Measurements from ENCODE around the gene CD44.

Gene CD44

GRCh38 chr11:35236667-35237003 lies 97.7 kb downstream of the CD44 start:
- DNase-seq (ENCODE audit: low read depth, low spot score) = no peak
- no CpG with 5 or more reads among the region's 5 CpGs for WGBS (ENCODE audit: insufficient coverage, insufficient read length)
- H3K36me3 ChIP-seq (ENCODE audit: control insufficient read depth, insufficient read depth, low read length) = no peaks in the 10 kb centered on the region
- no peak overlapping the region for H3K4me3 ChIP-seq (ENCODE audit: low read length)
- H3K9me3 ChIP-seq (ENCODE audit: control insufficient read depth, insufficient read depth, low read length) = no peaks in the 10 kb centered on the region
- no peaks in the 10 kb centered on the region for H3K27me3 ChIP-seq (ENCODE audit: control insufficient read depth, insufficient read depth, low read length)
- H3K27ac ChIP-seq (ENCODE audit: low read length) = no peak overlapping the region
- H3K4me1 ChIP-seq (ENCODE audit: control insufficient read depth, insufficient read depth, low read length) = no peaks in the 10 kb centered on the region; the same call in 1 of the 2 replicates

- H3K4me1 ChIP-seq (ENCODE audit: control insufficient read depth, insufficient read depth, low read length) = no peaks in the 10 kb centered on the region; the same call in 1 of the 2 replicates
- no peak for DNase-seq (ENCODE audit: low read depth, low spot score)
- H3K36me3 ChIP-seq (ENCODE audit: control insufficient read depth, insufficient read depth, low read length) = no peaks in the 10 kb centered on the region
- no peaks in the 10 kb centered on the region for H3K9me3 ChIP-seq (ENCODE audit: control insufficient read depth, insufficient read depth, low read length)
- no peak overlapping the region for H3K27ac ChIP-seq (ENCODE audit: low read length)
- H3K4me3 ChIP-seq (ENCODE audit: low read length) = no peak overlapping the region
- H3K27me3 ChIP-seq (ENCODE audit: control insufficient read depth, insufficient read depth, low read length) = no peaks in the 10 kb centered on the region
- no CpG with 5 or more reads among the region's 1 CpG for WGBS (ENCODE audit: insufficient coverage, insufficient read length)
Measured at GRCh38 chr11:35237351-35237750, 98.4 kb downstream of the CD44 start.

GRCh38 chr11:35237860-35238715 lies 99.1 kb downstream of the CD44 start:
- Histone ChIP-seq H3K9me3 (ENCODE audit: control insufficient read depth, insufficient read depth, low read length) (no peaks in the 10 kb centered on the region), H3K36me3 (ENCODE audit: control insufficient read depth, insufficient read depth, low read length) (no peaks in the 10 kb centered on the region), H3K27ac (ENCODE audit: low read length) (no peak overlapping the region), H3K27me3 (ENCODE audit: control insufficient read depth, insufficient read depth, low read length) (no peaks in the 10 kb centered on the region), H3K4me3 (ENCODE audit: low read length) (no peak overlapping the region), H3K4me1 (ENCODE audit: control insufficient read depth, insufficient read depth, low read length) (no peaks in the 10 kb centered on the region; the same call in 1 of the 2 replicates)
- WGBS (ENCODE audit: insufficient coverage, insufficient read length) = no CpG with 5 or more reads among the region's 15 CpGs
- DNase-seq (ENCODE audit: low read depth, low spot score) = peak; percentile 71

- Histone ChIP-seq H3K4me3 (ENCODE audit: low read length) (no peak overlapping the region), H3K4me1 (ENCODE audit: control insufficient read depth, insufficient read depth, low read length) (no peaks in the 10 kb centered on the region; the same call in 1 of the 2 replicates), H3K27me3 (ENCODE audit: control insufficient read depth, insufficient read depth, low read length) (no peaks in the 10 kb centered on the region), H3K9me3 (ENCODE audit: control insufficient read depth, insufficient read depth, low read length) (no peaks in the 10 kb centered on the region), H3K27ac (ENCODE audit: low read length) (no peak overlapping the region), H3K36me3 (ENCODE audit: control insufficient read depth, insufficient read depth, low read length) (no peaks in the 10 kb centered on the region)
- WGBS (ENCODE audit: insufficient coverage, insufficient read length) = no CpG with 5 or more reads among the region's 1 CpG
- DNase-seq (ENCODE audit: low read depth, low spot score) = no peak
Measured at GRCh38 chr11:35238882-35239281, 99.9 kb downstream of the CD44 start.

GRCh38 chr11:35239471-35240075 lies 100.6 kb downstream of the CD44 start:
- no peak for DNase-seq (ENCODE audit: low read depth, low spot score)
- no CpG with 5 or more reads among the region's 4 CpGs for WGBS (ENCODE audit: insufficient coverage, insufficient read length)
- no peaks in the 10 kb centered on the region for H3K9me3 ChIP-seq (ENCODE audit: control insufficient read depth, insufficient read depth, low read length)
- no peaks in the 10 kb centered on the region for H3K27me3 ChIP-seq (ENCODE audit: control insufficient read depth, insufficient read depth, low read length)
- H3K4me3 ChIP-seq (ENCODE audit: low read length) = no peak overlapping the region
- H3K27ac ChIP-seq (ENCODE audit: low read length) = no peak overlapping the region
- H3K4me1 ChIP-seq (ENCODE audit: control insufficient read depth, insufficient read depth, low read length) = no peaks in the 10 kb centered on the region; the same call in 1 of the 2 replicates
- H3K36me3 ChIP-seq (ENCODE audit: control insufficient read depth, insufficient read depth, low read length) = no peaks in the 10 kb centered on the region

GRCh38 chr11:35241083-35241482 lies 102.1 kb downstream of the CD44 start:
- Histone ChIP-seq H3K4me3 (ENCODE audit: low read length) (no peak overlapping the region), H3K36me3 (ENCODE audit: control insufficient read depth, insufficient read depth, low read length) (no peaks in the 10 kb centered on the region), H3K27ac (ENCODE audit: low read length) (no peak overlapping the region), H3K9me3 (ENCODE audit: control insufficient read depth, insufficient read depth, low read length) (no peaks in the 10 kb centered on the region), H3K4me1 (ENCODE audit: control insufficient read depth, insufficient read depth, low read length) (no peaks in the 10 kb centered on the region; the same call in 1 of the 2 replicates), H3K27me3 (ENCODE audit: control insufficient read depth, insufficient read depth, low read length) (no peaks in the 10 kb centered on the region)
- DNase-seq (ENCODE audit: low read depth, low spot score) = no peak
- no CpG with 5 or more reads among the region's 1 CpG for WGBS (ENCODE audit: insufficient coverage, insufficient read length)

DNA sequence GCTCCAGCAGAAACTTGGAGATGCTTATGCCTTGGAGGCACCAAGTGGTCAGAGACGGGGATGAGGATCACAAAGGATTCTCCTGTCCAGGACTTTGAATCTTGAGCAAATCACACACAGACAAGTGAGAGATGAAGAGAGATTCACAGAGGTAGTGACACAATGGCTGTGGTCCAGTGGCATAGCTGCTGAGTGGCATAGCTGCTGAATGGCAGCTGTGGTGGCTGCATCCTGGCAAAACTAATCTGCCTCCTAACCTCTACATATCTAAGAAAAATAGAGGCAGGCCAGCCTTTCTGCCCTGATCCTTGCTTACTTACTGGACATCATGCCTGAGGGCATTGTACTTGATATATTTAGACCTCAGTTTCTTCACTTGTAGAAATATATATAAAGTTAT lies 102.6 kb downstream of the CD44 start:
- H3K27ac ChIP-seq (ENCODE audit: low read length) = no peak overlapping the region
- no peaks in the 10 kb centered on the region for H3K36me3 ChIP-seq (ENCODE audit: control insufficient read depth, insufficient read depth, low read length)
- no peaks in the 10 kb centered on the region for H3K27me3 ChIP-seq (ENCODE audit: control insufficient read depth, insufficient read depth, low read length)
- H3K4me3 ChIP-seq (ENCODE audit: low read length) = no peak overlapping the region
- H3K9me3 ChIP-seq (ENCODE audit: control insufficient read depth, insufficient read depth, low read length) = no peaks in the 10 kb centered on the region
- H3K4me1 ChIP-seq (ENCODE audit: control insufficient read depth, insufficient read depth, low read length) = no peaks in the 10 kb centered on the region; the same call in 1 of the 2 replicates
- no peak for DNase-seq (ENCODE audit: low read depth, low spot score)
- WGBS (ENCODE audit: insufficient coverage, insufficient read length) = no CpG with 5 or more reads among the region's 1 CpG

DNA sequence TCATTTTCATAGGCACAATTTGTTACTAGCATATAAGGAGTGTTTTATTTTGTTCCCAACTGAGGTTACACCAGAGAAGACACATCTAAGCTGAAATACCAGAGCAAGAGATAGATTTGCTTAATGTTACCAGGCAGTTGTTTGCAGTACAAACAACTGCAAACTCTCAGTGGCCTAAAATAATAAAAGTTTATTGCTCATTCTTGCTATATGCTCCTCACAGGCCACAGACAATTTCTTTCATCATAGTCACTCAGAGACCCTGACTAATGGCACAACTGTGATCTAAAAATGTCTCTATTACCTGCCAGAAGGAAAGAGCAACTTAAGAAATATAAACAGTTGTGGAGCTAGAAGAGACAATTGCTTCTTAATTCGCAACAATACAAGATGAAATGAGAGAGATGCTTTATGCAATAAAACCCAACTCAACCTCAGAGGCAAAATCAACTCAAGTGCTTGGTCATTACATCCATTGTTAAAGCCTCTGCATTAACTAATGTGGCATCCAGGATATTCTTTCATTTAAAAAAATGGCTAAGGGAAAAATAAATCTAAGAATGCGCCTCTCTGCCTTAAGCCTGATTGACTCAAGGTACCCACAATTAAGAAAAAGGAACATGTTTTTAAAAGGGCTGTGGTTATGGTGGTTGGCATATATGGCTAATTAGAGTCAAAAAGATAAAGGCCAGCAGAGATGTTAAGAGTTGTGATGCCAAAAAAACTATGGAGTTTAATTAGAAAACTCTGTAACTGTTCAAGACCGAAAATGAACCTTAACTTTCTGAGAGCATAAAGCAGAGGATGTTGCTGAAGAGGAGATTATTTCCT lies 103.7 kb downstream of the CD44 start:
- Histone ChIP-seq H3K27ac (ENCODE audit: low read length) (no peak overlapping the region), H3K4me1 (ENCODE audit: control insufficient read depth, insufficient read depth, low read length) (no peaks in the 10 kb centered on the region; the same call in 1 of the 2 replicates), H3K4me3 (ENCODE audit: low read length) (no peak overlapping the region), H3K36me3 (ENCODE audit: control insufficient read depth, insufficient read depth, low read length) (no peaks in the 10 kb centered on the region), H3K9me3 (ENCODE audit: control insufficient read depth, insufficient read depth, low read length) (no peaks in the 10 kb centered on the region), H3K27me3 (ENCODE audit: control insufficient read depth, insufficient read depth, low read length) (no peaks in the 10 kb centered on the region)
- DNase-seq (ENCODE audit: low read depth, low spot score) = no peak
- no CpG with 5 or more reads among the region's 3 CpGs for WGBS (ENCODE audit: insufficient coverage, insufficient read length)

- H3K36me3 ChIP-seq (ENCODE audit: control insufficient read depth, insufficient read depth, low read length) = no peaks in the 10 kb centered on the region
- H3K4me1 ChIP-seq (ENCODE audit: control insufficient read depth, insufficient read depth, low read length) = no peaks in the 10 kb centered on the region
- H3K4me3 ChIP-seq (ENCODE audit: low read length) = no peak overlapping the region
- no CpG with 5 or more reads among the region's 2 CpGs for WGBS (ENCODE audit: insufficient coverage, insufficient read length)
- H3K9me3 ChIP-seq (ENCODE audit: control insufficient read depth, insufficient read depth, low read length) = no peaks in the 10 kb centered on the region
- H3K27ac ChIP-seq (ENCODE audit: low read length) = no peak overlapping the region
- no peak for DNase-seq (ENCODE audit: low read depth, low spot score)
- H3K27me3 ChIP-seq (ENCODE audit: control insufficient read depth, insufficient read depth, low read length) = no peaks in the 10 kb centered on the region
Measured at GRCh38 chr11:35243774-35244173, 104.8 kb downstream of the CD44 start.

GRCh38 chr11:35245056-35245455 lies 106.1 kb downstream of the CD44 start:
- H3K36me3 ChIP-seq (ENCODE audit: control insufficient read depth, insufficient read depth, low read length) = no peaks in the 10 kb centered on the region
- no peak overlapping the region for H3K27ac ChIP-seq (ENCODE audit: low read length)
- H3K4me1 ChIP-seq (ENCODE audit: control insufficient read depth, insufficient read depth, low read length) = no peaks in the 10 kb centered on the region
- H3K4me3 ChIP-seq (ENCODE audit: low read length) = no peak overlapping the region
- no CpG with 5 or more reads among the region's 4 CpGs for WGBS (ENCODE audit: insufficient coverage, insufficient read length)
- no peaks in the 10 kb centered on the region for H3K9me3 ChIP-seq (ENCODE audit: control insufficient read depth, insufficient read depth, low read length)
- no peaks in the 10 kb centered on the region for H3K27me3 ChIP-seq (ENCODE audit: control insufficient read depth, insufficient read depth, low read length)
- no peak for DNase-seq (ENCODE audit: low read depth, low spot score)

All from iPS DF 6.9 (cell line).